Neural progenitor cell (in vitro differentiated cells): ENCODE measurements around the gene TMEM127. TPM values are rescaled to one million over a fixed set of nuclear protein-coding genes. Genes with fewer than 3 reads are reported as not detected.

ENCODE experiments used
- DNase-seq: peaks from one replicate; pipeline ENCODE4 v3.0.0-alpha.2; 2016; ENCODE audit warnings: low spot score
- H2AFZ ChIP-seq: fragments of 200-600 bp; sonication (generic); replicated peaks from 2 replicates; pipeline ENCODE4 v1.6.1; 2016; ENCODE audit warnings: antibody characterized with exemption
- H3F3A ChIP-seq: fragments of 200-600 bp; sonication (generic); 2 replicates; pipeline ENCODE4 v1.6.1; 2016; ENCODE audit warnings: antibody characterized with exemption, low read depth
- H3K27ac ChIP-seq: fragments of 200-600 bp; sonication (generic); 2 replicates; pipeline ENCODE4 v1.5.1; 2016; ENCODE audit warnings: mild to moderate bottlenecking
- H3K27me3 ChIP-seq: fragments of 200-600 bp; sonication (generic); 2 replicates; pipeline ENCODE4 v1.6.1; 2016; ENCODE audit warnings: mild to moderate bottlenecking, moderate library complexity
- H3K36me3 ChIP-seq: fragments of 200-600 bp; sonication (generic); 2 replicates; pipeline ENCODE4 v1.5.1; 2016
- H3K4me1 ChIP-seq: fragments of 200-600 bp; sonication (generic); 2 replicates; pipeline ENCODE4 v1.6.1; 2016; ENCODE audit warnings: mixed run types
- H3K4me2 ChIP-seq: fragments of 200-600 bp; sonication (generic); 2 replicates; pipeline ENCODE4 v1.6.1; 2016
- H3K4me3 ChIP-seq: fragments of 200-600 bp; sonication (generic); 2 replicates; pipeline ENCODE4 v1.5.1; 2016
- H3K79me2 ChIP-seq: fragments of 200-600 bp; sonication (generic); 2 replicates; pipeline ENCODE4 v1.6.1; 2016; ENCODE audit warnings: low read depth
- H3K9ac ChIP-seq: fragments of 200-600 bp; sonication (generic); 2 replicates; pipeline ENCODE4 v1.6.1; 2016
- H3K9me3 ChIP-seq: fragments of 200-600 bp; sonication (generic); 2 replicates; pipeline ENCODE4 v1.5.1; 2016; ENCODE audit warnings: low read depth
- H4K20me1 ChIP-seq: fragments of 200-600 bp; sonication (generic); 2 replicates; pipeline ENCODE4 v1.6.1; 2016; ENCODE audit warnings: low read depth
- H3K27ac Mint-ChIP-seq: 3 replicates; pipeline ENCODE4 v1.8.0; 2021; ENCODE audit warnings: mixed read lengths
- H3K27me3 Mint-ChIP-seq: 2 replicates; pipeline ENCODE4 v1.8.0; 2022; ENCODE audit warnings: low read depth, mild to moderate bottlenecking, inconsistent platforms, moderate library complexity, mixed read lengths; ENCODE audit not compliant: insufficient read depth
- H3K36me3 Mint-ChIP-seq: 3 replicates; pipeline ENCODE4 v1.8.0; 2021; ENCODE audit warnings: mixed read lengths
- H3K4me1 Mint-ChIP-seq: 3 replicates; pipeline ENCODE4 v1.8.0; 2021; ENCODE audit warnings: mixed read lengths
- H3K4me3 Mint-ChIP-seq: 3 replicates; pipeline ENCODE4 v1.8.0; 2021; ENCODE audit warnings: mild to moderate bottlenecking, moderate library complexity, mixed read lengths
- H3K9me3 Mint-ChIP-seq: 3 replicates; pipeline ENCODE4 v1.8.0; 2020; ENCODE audit warnings: mixed read lengths
- CTCF ChIP-seq: fragments of 200-600 bp; sonication (generic); IDR thresholded peaks from 2 replicates; pipeline ENCODE4 v1.5.1; 2017; ENCODE audit warnings: antibody characterized with exemption, mild to moderate bottlenecking
- EZH2 ChIP-seq: fragments of 200-600 bp; sonication (generic); IDR thresholded peaks from 2 replicates; pipeline ENCODE4 v1.6.1; 2017; ENCODE audit warnings: antibody characterized with exemption, mild to moderate bottlenecking, moderate library complexity
- EZH2phosphoT487 ChIP-seq: fragments of 200-600 bp; sonication (generic); IDR thresholded peaks from 2 replicates; pipeline ENCODE4 v1.6.1; 2017; ENCODE audit warnings: antibody characterized with exemption
- total RNA-seq: library from RNA; depleted of rRNA; stranded (reverse); fragments of >200 nt; gene quantifications from 2 replicates; pipeline ENCODE4 v1.2.3, GENCODE V29; 2015; ENCODE audit warnings: low replicate concordance

Gene TMEM127
- total RNA-seq, 1 donor from 2014 or later: 9.1 TPM

DNA sequence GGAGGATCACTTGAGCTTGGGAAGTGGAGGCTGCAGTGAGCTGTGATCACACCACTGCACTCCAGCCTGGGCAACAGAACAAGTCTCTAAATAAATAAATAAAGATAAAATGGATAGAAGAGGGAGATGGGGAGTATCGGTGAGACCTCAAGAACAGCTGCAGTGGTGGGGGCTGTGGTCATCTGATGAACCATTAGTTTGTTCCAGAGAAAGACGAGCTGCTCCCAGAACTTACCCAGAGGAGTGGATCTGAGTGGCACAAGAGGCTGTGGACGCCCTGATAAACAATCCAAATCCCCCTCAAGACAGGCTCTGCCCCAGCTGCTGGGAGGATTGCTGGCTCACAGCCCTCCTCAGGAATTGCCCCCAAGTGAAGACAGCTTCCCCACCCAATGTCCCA, 26.7 kb downstream of the TMEM127 start:
- H3K9me3 ChIP-seq: no peaks in the 10 kb centered on the region
- H3K4me1 ChIP-seq: no peaks in the 10 kb centered on the region
- no peak overlapping the region for H3K4me2 ChIP-seq
- H4K20me1 ChIP-seq: no peaks in the 10 kb centered on the region
- no peaks in the 10 kb centered on the region for H3K79me2 ChIP-seq
- no peak for DNase-seq
- no peaks in the 10 kb centered on the region for H3K27me3 ChIP-seq
- no peak overlapping the region for H3K27ac ChIP-seq
- no peaks in the 10 kb centered on the region for H3K36me3 ChIP-seq
- no peak overlapping the region for H3K4me3 Mint-ChIP-seq
- no peak overlapping the region for H3K9ac ChIP-seq
- H3K4me3 ChIP-seq: no peak overlapping the region
- peaks cover 2% of the 10 kb centered on the region for H3K36me3 Mint-ChIP-seq
- H3F3A ChIP-seq: no peaks in the 10 kb centered on the region
- no peaks in the 10 kb centered on the region for H3K9me3 Mint-ChIP-seq
- H3K27ac Mint-ChIP-seq: no peak overlapping the region
- H3K4me1 Mint-ChIP-seq: no peaks in the 10 kb centered on the region
- TF ChIP-seq EZH2phosphoT487 (no peak), CTCF (no peak), EZH2 (no peak)
- no peaks in the 10 kb centered on the region for H3K27me3 Mint-ChIP-seq
- H2AFZ ChIP-seq: no peak overlapping the region

DNA sequence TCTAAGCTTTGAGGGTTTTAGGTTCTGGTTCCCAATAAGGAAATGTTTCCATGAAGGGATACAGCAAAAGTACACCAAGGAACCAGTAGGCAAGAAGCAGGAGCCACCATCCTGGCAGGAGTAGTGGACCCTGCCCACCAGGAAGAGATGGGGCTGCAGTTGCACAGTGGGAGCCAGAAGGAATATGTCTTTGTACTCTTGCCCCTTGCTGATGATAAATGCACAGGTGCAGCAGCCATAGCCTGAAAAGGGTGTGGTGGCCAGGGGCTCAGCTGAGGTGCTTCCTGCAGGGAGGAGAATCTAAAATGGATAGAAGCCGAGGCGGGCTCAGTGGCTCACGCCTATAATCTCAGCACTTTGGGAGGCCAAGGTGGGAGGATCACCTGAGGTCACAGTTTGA, 27.5 kb downstream of the TMEM127 start:
- Histone ChIP-seq H3K27ac (no peak overlapping the region), H3K9me3 (no peaks in the 10 kb centered on the region), H3K36me3 (no peaks in the 10 kb centered on the region), H3K4me1 (no peaks in the 10 kb centered on the region), H3K9ac (no peak overlapping the region), H3K4me2 (no peak overlapping the region), H3F3A (no peaks in the 10 kb centered on the region), H4K20me1 (no peaks in the 10 kb centered on the region), H2AFZ (no peak overlapping the region), H3K27me3 (no peaks in the 10 kb centered on the region), H3K79me2 (no peaks in the 10 kb centered on the region), H3K4me3 (no peak overlapping the region)
- no peak overlapping the region for H3K4me3 Mint-ChIP-seq
- no peak for DNase-seq
- peaks cover 2% of the 10 kb centered on the region for H3K4me1 Mint-ChIP-seq
- TF ChIP-seq EZH2phosphoT487: no peak
- TF ChIP-seq EZH2: no peak
- no peak for TF ChIP-seq CTCF
- H3K9me3 Mint-ChIP-seq: no peaks in the 10 kb centered on the region
- H3K36me3 Mint-ChIP-seq: peaks cover 2% of the 10 kb centered on the region
- no peak overlapping the region for H3K27ac Mint-ChIP-seq
- no peaks in the 10 kb centered on the region for H3K27me3 Mint-ChIP-seq

DNA sequence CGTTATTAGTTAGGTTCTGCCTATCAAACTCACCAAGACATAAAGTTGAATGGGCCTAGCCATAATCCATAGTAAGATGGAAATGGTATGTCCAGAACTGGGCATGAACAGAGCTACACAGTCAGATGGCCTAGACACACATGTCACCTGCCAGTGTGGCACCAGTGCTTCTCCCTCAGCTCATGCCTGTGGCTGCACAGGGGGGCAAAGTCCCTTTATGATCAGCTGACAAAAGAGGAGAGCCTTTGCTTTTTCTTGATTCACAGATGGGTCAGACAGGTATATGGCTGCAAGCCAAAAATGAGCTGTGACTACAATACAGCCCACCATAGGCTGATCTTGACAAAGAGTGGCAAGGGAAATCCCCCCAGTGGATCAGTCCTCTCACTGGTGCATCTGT, 28.9 kb downstream of the TMEM127 start:
- no peak overlapping the region for H3K4me3 Mint-ChIP-seq
- no peak overlapping the region for H2AFZ ChIP-seq
- no peaks in the 10 kb centered on the region for H3F3A ChIP-seq
- no peak overlapping the region for H3K27ac ChIP-seq
- DNase-seq: no peak
- peaks cover 2% of the 10 kb centered on the region for H3K4me1 Mint-ChIP-seq
- H3K36me3 ChIP-seq: no peaks in the 10 kb centered on the region
- no peaks in the 10 kb centered on the region for H3K27me3 Mint-ChIP-seq
- H3K36me3 Mint-ChIP-seq: peaks cover 2% of the 10 kb centered on the region
- H3K27ac Mint-ChIP-seq: no peak overlapping the region
- H3K79me2 ChIP-seq: no peaks in the 10 kb centered on the region
- no peak overlapping the region for H3K4me2 ChIP-seq
- H3K4me1 ChIP-seq: no peaks in the 10 kb centered on the region
- no peaks in the 10 kb centered on the region for H3K27me3 ChIP-seq
- TF ChIP-seq CTCF (no peak), EZH2 (no peak), EZH2phosphoT487 (no peak)
- no peaks in the 10 kb centered on the region for H3K9me3 Mint-ChIP-seq
- H3K4me3 ChIP-seq: no peak overlapping the region
- H4K20me1 ChIP-seq: no peaks in the 10 kb centered on the region
- H3K9me3 ChIP-seq: no peaks in the 10 kb centered on the region
- H3K9ac ChIP-seq: no peak overlapping the region

DNA sequence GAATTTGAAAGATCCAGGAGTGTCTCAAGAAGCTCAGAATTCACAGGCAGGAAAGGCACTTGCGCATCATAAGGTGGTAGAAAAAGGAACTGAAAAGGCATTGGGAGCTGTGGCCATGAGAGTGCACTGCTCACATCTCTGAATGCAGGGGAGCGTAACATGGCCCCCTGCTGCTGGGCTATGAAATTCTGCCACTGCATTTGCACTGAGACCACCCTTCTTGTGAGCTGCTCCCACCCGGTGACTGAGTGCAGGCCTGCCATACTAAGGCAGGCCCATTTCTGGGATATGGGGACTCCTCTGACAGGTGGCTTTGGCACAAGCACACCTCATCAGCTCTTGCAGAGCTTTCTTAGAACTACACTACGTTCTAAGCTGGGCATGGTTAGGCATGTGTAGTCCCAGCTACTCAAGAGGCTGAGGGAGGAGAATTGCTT, 31.9 kb downstream of the TMEM127 start:
- no peak for TF ChIP-seq EZH2phosphoT487
- no peak for TF ChIP-seq EZH2
- TF ChIP-seq CTCF: no peak
- H3K4me3 Mint-ChIP-seq: no peak overlapping the region
- Histone ChIP-seq H3K36me3 (no peaks in the 10 kb centered on the region), H3K27me3 (no peaks in the 10 kb centered on the region), H3K9ac (no peak overlapping the region), H3K4me3 (no peak overlapping the region), H3K4me1 (no peaks in the 10 kb centered on the region), H3F3A (no peaks in the 10 kb centered on the region), H4K20me1 (no peaks in the 10 kb centered on the region), H3K27ac (no peak overlapping the region), H2AFZ (no peak overlapping the region), H3K79me2 (no peaks in the 10 kb centered on the region), H3K9me3 (no peaks in the 10 kb centered on the region), H3K4me2 (no peak overlapping the region)
- no peaks in the 10 kb centered on the region for H3K36me3 Mint-ChIP-seq
- H3K9me3 Mint-ChIP-seq: peaks cover 2% of the 10 kb centered on the region
- H3K27ac Mint-ChIP-seq: no peak overlapping the region
- peaks cover 2% of the 10 kb centered on the region for H3K27me3 Mint-ChIP-seq
- DNase-seq: no peak
- H3K4me1 Mint-ChIP-seq: peaks cover 2% of the 10 kb centered on the region
